Hindlimb muscle (tissue), 1 donor: Measurements from ENCODE around the gene MAST4. TPM values are rescaled to one million over a fixed set of nuclear protein-coding genes. Genes with fewer than 3 reads are reported as not detected.
A peak's percentile ranks its signal among the peaks of the same experiment; 100 is the strongest.
"Not testable (repeated sequence)": the region's sequence is repeated elsewhere in the genome, so short reads cannot be mapped to it uniquely, and the experiment has no call there.

ENCODE experiments used
- DNase-seq: peaks from one replicate; pipeline ENCODE4 v3.0.0-alpha.2; 2013
- polyA plus RNA-seq: library from polyadenylated mRNA; unstranded; fragments of 120-200 nt; gene quantifications from one replicate; pipeline ENCODE4 v1.2.1, GENCODE V29; 2013; ENCODE audit not compliant: insufficient read length

MAST4 gene
- polyA plus RNA-seq, 1 donor: 14.1 TPM

DNA sequence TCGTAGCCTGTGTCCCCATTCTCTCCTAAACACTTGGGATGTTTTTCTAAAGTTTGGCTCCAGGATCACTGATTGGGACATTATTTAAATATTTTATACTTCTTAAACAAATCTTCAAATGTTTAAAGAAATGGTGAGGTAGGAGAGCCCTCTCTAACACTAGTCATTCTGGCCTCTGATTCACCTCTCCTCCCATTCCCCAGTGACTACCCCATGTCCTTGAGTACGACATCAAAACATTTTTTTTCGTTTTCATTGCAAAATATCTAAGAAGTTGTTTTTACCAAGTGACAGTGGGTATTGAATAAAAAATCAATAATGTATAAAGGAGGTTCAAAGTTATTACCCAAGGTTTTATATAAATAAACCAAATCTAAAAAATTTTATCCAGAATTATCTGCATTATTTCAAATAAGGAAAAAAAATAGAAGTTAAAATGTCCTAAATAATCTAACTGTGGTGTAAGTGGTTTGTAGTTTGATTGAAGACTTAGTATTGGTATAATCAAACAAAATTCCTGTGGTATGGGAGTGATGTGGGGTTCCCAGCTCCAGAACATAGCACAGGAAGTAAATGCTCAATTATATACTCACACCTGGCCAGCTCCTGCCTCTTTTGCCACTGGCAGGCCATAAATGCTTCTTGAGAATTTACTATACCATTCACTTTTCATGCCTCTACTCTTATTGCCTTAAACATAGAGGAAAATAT is 51.1 kb downstream of the MAST4 start:
- DNase-seq: no peak

DNA sequence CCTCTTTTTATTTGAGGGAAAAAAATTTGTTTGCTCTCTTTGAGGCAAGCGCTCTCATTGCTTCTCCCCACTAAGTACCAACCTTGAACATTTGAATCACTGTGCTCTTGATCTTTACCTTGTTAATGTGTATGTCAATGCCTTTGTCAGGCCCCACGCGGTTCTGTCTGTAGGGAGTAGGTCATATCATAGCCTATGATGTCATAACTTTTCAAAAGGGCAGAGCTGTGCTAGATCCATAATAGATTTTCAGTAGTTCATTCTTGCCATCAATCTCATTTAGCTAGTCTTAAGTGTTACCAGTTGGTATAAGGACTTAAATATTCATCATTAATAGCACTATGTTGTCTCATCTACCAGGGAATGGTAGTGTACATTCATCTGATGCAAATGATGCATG is 56.6 kb downstream of the MAST4 start:
- DNase-seq: no peak

DNA sequence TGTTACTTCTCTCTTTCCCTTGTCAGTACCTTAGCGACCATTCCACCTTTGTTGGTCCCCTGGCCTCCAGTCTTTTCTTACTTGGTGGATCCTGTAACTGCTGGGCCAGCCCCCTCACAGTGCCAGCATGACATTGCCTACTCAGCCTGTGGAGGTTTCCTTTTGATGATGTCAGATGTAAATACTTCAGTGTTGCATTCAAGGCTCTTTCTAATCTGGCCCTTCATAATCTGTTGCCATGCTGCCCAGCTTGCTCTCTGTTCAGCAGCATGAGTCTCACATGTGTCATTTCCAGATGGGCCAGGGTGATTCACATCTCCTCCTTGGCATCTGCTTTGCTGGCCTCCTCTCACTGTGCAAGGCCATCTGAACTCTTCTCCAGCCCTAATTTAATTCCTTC is 57.1 kb downstream of the MAST4 start:
- DNase-seq: no peak

DNA sequence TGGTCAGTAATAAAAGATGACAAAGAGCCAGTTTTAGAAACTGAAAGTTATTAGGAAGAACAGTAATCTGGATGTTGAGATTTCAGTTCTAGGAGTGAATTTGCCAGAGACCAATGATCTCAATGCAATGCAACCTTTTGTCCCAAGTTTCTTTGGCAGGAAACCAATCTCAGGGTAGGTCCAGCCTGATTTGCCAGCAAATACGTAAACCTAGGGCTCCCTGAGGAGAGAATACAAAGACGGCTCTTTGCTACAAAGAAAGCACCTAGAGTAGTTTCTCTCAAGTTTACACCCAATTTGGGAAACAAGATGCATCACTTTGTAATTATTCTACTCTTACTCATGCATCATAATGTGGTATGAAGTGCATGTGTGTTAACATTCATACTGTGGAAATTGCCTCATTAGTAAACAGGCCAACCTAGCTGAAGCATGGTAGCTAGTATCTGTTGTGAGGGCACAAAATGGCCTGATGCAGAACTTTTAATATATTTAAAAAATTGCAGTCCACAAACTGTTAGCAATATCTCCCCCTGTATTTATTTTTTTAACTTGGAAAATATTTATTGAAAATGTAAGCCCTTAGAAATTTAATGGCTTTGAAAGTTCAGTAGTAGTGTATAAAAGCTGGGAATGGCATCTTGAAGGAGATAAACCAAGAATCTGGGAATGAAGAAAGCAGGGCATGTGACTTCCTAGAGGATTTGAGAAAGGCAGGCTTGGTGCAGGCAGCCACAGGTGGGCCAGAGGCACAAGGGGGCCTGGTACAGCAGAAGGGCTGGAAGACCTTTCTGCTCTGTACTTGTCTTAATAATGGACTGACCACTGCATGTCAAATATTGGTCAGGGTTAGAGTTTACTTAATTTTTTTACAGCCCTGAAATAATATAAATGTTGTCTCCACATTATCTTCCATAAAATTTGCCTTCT is 59.5 kb downstream of the MAST4 start:
- DNase-seq: peak; percentile 14

DNA sequence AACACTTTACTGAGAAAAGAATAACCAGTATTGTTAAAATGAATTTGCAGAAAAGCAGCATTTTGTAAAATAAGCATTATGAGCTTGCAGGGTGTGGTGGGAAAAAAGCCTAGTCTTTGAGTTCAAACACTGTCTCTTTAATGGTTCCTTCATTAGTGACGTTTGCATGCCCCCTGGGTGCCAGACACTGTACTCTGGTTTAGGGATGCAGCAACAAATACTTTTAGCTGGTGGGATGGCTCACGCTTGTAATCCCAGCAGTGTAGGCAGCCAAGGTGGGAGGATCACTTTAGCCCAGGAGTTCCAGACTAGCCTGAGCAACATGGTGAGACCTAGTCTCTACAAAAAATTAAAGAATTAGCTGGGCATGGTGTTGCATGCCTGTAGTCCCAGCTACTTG is 62.3 kb downstream of the MAST4 start:
- no peak for DNase-seq

DNA sequence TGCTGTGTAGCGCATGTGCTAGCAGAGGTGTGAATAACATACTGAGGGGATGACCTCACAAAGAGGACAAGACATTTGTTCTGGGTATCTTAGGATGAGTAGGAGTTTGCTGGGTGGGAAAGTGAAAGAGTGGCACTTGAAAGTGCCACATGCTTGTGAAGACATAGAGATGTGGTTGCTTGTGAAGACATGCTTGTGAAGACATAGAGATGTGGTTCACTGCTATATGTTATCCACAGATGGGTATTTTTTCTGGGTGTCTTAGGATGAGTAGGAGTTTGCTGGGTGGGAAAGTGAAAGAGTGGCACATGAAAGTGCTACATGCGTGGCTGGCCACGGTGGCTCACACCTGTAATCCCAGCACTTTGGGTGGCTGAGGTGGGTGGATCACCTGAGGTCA is 63.6 kb downstream of the MAST4 start:
- DNase-seq: no peak

DNA sequence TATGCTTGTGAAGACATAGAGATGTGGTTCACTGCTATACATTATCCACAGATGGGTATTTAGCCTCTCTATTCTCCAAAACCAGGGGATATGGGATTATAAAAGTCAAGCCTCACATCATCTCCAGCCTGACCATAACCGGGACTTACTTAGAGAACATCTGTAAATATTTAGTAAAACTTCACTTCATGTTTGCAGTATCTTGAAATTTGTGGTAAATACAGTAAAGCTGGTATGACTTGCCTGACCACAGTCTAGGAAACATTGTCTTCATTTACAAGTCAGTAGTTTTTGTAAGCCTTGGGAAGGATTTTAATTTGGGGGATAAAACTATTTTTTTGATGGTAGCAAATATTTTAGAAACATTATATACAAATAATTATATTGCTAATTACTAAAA is 64.2 kb downstream of the MAST4 start:
- no peak for DNase-seq

DNA sequence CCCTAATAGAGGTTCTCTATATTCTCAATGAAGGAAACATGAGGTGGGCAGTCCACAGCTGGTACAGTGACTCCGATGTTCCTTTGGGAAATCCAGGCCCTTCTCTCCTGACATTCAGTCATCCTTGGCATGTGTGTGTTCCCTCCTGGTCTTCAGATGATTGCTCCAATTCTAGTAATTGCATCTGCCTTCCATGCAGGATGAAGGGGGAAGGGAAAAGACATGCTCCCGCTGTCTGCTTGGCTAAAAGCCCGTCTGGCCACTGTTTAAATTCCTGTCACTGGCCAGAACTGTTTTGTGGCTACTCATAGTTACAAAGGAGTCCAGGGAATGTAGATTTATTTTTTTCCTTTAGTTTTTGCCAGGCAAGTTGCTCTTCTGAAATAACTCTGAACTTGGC is 65.0 kb downstream of the MAST4 start:
- DNase-seq: peak; percentile 66

DNA sequence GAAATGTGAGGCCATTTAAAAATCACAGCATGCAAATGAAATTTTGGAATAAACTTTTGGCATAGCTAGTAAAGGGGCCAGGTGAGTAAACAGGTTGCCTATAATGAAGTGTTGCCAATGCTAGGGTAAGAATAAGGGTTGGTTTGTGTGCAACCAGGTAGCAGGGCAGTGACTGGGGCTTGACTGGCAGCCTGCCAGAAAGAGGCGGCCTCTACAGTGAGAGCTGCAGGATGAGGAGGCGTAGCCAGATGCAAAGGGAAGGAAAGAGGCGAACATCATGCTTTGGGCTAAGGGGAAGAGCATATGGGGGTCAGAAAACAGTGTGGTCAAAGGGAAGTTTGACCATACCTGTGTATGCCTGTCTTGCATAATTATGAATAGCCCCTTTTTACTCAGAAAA is 70.6 kb downstream of the MAST4 start:
- no peak for DNase-seq

DNA sequence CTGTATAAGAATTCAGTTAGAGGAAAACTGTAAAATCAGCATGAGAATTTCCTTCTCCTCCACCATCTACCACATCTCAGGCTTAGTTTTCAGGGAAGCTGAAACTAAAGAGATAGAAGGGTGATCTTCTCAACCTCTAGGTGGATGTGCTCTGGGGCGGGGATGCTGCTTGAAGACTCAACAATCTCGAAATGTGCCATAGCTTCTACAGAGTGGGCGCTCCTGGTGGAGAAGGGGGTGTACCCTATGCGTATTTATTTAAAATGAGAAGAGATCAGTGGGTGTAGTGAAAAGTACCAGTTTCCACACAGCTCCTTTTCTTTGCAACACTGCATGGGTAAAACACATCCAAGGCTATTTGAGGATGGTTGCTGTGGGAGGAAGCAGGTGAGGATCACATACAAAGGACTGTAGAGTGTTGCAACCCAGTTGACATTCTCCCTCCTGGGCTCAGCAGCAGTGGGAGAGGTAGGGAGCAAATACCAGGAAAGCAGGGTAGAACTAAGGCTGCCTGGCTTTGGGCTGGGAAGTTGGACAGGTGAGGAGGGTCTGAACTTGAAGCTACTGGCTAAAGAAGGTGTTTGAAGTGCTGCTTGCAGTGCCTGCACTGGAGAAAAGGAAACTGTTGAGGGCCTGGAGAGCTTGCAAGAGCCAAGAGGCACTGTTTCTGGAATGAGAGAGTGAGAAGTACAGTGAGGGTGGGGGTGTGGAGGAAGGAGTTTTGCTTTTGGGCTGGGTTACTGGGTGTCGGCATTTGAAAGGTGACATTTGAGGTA is 73.1 kb downstream of the MAST4 start:
- no peak for DNase-seq

DNA sequence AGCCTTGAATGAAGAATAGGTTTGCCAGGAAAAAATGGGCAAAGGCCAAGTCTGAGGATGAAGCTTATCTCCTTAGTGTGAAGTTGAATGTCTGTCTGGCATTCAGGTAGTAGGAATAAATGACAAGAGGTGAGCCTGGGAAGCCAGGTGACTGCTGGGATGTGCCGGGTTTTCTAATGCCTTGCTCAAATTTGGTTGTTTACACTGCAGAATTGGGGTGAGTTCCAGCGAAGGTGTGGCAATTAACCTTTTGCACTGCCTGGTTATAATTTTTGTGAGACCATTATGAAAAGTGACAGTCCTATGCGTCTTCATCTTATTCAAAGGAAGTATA is 73.6 kb downstream of the MAST4 start:
- DNase-seq: no peak

DNA sequence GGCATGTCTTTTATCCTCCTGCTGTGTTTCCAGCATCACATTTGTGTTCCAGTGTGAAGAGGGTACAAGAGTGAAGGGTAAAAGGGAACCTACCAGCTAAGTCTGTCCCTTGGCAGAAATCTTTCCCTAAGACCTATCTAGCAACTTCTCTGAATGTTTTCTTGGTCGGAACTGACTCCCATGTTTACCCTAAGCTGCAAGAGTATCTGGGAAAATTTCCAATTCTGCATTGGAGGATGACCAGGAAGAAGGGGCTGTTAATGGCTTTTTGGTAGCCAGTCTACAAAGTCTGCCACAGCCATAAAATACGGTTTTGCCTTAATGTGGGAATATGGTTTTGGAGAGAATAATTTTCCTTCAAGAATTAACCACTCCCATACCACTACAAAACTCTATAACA is 75.1 kb downstream of the MAST4 start:
- DNase-seq: no peak

DNA sequence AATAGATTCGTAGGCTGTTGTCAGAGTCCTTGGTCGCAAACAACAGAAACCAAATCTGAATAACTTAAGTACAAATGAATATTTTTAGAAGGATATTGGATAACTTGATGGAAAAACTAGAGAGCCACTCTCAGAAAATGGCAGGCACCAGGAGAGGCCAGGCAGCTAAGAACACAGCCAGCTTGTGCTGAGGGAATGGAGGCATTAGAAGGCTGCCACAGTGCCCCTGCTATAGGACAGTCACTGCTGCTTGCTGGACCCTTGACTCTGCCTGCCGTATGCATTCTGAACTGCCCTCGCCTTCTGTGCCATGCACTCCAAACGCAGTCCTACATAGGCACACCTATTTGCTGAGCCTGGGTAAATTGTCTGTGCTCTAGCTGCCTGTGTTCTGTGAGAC is 78.6 kb downstream of the MAST4 start:
- DNase-seq: no peak

DNA sequence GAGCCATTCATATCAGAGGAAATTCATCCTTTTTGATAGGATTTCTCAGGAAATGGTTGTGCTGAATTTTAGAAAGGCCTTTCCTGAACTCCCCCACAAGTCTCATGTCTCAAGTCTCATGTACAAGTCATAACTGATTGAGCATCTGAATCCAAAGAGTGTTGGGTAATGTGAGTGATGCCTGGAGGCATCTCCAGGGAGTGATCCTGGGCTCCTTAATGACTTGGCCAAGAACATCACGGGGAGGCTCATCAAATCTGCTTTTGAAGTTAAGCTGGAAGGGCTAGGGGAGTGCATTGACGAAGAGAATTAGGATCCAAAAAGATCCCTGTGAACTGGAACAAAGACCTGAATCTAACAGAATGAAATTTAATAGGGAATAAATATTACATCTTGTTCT is 79.2 kb downstream of the MAST4 start:
- no peak for DNase-seq

DNA sequence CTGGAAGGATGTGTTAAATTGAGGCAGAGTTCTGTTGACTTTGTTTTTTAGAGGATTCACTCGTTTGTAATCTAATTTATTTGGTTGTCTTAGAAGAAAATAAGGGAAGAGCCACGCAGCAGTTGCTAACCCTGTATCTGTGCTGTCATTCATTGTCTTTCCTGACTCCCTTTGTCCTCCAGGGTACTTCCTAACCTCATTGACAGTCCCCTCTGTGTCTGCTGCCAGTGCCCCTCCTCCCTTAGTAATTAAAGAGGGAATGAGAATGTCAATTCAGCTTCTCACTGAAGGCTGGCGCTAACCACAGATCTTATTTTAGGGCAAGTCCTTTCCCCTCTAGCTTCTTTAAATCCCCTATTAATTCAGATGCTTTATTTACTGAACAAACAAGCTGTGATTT is 84.0 kb downstream of the MAST4 start:
- DNase-seq: no peak

DNA sequence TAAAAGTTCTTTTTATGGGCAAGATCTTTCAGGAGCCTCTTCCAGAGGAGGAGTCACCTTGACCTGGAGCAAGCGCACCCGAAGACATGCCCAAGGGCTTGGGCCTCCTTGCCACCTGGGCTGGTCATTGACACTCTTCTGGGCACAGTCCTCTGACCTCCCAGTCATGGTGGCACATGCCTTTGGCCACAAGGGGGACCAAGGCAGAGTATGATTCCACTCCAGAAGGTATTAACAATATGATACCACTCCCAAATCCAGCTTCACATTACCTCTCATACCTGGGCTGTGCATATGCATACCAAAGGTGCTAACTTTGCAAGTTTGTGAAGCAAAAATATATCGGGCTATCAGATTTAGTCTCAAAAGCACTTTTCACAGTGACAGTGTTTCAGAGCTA is 84.6 kb downstream of the MAST4 start:
- DNase-seq: no peak

DNA sequence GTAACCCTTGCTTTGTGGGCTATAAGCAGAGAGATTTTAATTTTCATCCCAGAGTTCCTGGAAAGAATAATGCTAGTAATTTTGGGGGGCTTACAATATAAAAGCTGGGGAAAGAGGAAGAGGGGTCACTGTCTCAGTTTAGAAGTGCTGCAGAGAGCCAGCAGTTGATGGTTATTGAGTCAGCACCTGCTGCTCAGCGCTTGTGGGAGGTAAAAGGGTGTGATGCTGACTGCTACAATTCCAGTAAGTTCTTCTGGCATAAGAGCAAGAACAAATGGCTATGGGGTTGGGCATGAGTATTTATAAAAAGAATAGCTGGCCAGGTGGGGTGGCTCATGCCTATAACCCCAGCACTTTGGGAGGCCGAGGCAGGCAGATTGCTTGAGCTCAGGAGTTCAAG is 88.5 kb downstream of the MAST4 start:
- DNase-seq: no peak

DNA sequence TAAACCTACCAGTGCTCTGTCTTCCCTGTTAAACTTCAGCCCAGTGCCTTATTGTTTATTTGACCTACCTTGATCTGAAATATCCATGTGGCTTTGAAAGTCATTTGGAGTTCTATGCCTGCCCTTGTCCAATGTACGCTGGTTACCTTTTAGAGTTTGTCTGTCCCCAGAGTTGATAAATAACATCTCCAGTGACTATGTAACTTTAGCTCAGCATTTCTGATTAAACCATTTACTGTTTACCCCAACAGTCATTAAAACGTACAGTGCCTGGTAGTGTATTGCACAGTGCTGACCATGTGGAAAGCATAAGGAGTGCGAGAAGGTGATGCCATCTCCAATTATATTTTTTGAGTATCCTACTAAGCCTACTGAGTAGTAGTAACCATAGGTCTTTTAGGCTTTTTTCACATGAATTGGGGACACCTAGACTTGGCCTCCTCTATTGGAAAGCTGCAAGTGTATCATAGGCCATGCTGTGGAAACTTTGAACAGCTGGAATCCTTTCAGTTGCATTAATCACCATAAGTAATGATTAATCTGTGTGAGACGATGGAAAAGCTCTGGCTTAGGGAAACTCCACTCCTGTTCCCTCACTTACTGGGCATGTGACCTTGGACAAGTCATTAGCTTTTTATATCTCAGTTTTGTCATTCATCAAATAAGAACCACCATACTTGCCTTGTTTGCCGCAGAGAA is 93.5 kb downstream of the MAST4 start:
- no peak for DNase-seq

DNA sequence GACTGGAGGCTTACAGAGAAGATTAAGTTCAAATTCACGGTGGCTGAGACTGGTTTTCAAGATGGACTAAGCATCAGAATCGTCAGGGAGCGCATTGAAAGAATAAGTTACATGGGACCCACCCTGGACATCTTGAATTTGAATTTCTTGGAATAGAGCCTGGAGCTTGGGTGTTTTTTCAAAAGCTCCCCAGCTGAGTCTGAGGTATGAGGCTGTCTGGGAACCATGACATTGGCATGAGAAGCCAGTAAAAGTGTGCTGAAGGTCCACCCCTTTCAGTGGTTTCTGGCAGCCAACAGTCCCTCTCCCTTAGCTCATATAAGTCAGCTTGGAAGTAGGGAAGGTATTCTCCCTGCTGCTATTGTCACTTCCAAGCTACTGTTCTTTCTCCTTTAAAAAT is 97.8 kb downstream of the MAST4 start:
- no peak for DNase-seq

DNA sequence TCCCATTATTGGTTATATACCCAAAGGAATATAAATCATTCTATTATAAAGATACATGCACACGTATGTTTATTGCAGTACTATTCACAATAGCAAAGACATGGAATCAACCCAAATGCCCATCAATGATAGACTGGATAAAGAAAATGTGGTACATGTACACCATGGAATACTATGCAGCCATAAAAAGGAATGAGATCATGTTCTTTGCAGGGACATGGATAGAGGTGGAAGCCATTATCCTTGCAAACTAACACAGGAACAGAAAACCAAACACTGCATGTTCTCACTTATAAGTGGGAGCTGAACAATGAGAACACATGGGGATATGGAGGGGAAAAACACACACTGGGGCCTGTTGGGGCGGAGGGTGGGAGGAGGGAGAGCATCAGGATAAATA is 99.6 kb downstream of the MAST4 start:
- not testable (repeated sequence) for DNase-seq

DNA sequence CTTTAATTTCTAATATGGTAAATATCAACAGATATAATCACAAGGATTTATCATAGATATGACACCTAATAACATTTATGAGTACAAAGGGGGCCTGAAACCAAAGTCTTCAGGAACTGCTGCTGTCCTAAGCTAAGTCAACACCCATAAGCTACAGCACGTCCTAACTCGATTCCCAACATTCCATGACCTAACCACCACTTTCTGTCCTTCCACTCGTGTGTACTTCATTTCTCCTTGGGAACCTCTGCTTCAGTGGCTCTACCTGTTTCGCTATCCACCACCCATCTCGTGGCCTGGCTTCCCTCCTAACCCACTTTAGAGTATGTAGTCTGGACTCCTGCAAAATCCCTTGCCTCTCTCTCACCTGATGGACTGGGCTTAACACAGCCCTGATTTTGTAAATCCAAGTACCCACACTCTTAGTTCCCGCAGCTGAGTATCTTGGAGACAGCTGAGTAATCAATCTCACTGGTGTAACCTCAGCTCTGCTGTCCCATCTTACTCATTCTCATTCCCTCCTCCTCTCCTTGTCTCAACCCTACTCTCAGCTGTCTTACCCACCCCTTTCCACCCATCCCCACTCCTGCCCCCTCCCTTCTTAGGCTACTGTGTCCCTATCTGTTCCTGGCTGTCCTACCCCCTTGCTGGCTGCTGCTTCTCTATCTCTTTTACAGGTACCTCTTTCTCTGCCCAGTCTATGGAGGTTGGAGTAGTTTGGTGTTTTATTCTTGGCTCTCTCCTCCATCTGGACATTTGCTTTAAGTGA is 101.8 kb downstream of the MAST4 start:
- DNase-seq: no peak

DNA sequence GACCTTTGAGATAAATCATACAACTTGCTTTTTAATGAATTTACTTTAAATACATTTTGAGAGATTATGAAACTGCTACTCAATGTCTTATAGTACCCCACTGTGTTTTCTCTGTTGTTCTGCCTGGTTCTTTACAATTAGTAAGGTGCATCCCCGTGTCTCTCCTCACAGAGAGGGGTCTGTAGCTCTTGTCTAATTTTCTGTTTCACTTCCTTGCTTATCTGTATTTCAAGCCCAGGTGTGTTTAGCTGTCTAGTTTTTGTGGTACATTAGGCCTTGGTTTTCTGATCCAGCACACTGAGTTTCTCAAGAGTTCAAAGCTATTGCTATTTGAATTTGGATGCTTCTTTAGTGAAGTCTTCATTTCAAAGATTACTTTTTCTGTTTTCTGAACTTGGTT is 105.1 kb downstream of the MAST4 start:
- no peak for DNase-seq
